ENCODE measurements around the gene ETS2. TPM values are rescaled to one million over a fixed set of nuclear protein-coding genes. Genes with fewer than 3 reads are reported as not detected.

ETS2 gene
- total RNA-seq, 2 experiments from 2014 or later = 28.7 to 30.3 TPM

DNA sequence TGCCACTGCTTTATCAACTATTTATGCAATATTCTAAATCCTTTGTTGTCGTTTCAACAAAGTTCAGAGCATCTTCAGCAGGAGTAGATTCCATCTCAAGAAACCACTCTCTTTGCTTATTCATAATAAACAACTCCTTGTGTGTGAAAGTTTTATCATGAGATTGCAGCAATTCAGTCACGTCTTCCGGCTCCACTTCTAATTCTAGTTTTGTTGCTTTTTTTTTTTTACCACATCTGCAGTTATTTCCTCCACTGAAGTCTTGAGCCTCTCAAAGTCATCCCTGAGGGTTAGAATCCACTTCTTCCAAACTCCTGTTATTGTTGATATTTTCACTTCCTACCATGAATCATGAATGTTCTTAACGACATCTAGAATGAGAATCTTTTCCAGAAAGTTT is 14.8 kb upstream of the ETS2 start:
- Mint-ChIP-seq H3K27ac (no peak overlapping the region), H3K4me3 (no peak overlapping the region), H3K27me3 (peaks cover 7% of the 10 kb centered on the region), H3K4me1 (peaks cover 4% of the 10 kb centered on the region), H3K9me3 (no peaks in the 10 kb centered on the region), H3K36me3 (no peaks in the 10 kb centered on the region)
- no peak for DNase-seq

DNA sequence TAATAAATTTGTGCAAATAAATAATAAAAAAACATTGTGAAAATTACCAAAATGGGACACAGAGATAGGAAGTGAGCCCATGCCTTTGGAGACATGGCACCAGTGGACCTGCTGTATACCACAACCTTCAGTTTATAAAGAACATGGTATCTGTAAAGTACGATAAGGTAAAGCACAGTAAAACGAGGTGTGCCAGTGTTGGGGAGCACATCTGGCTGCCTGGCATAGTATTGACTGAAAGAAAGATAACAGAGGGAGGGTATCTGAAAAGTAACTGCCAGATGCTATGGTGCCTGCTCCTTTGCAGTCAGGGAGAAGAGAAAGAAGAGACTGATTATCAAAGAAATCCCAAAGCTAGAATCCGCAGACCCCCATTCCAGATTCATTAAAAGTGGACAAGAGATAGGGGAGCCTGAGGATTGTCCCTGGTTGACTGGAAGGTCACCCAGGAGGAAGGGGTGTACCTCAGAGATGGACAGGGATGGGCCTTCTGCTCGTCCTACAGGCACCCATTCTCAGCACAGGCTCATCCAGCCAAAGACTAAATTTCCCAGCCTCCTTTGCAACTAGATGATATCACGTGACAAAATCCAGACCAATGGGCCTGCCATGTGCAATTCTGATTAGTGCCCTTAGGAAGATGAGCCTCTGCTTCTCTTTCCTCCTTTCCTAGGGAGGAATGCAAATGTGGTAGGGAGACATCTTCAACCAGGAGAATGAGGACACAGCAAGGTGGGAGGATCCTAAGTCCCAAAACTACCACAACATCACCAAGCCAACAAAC is 12.9 kb upstream of the ETS2 start:
- H3K27ac Mint-ChIP-seq = no peak overlapping the region
- no peaks in the 10 kb centered on the region for H3K36me3 Mint-ChIP-seq
- H3K27me3 Mint-ChIP-seq = peaks cover 13% of the 10 kb centered on the region
- H3K4me1 Mint-ChIP-seq = peaks cover 2% of the 10 kb centered on the region
- no peak overlapping the region for H3K4me3 Mint-ChIP-seq
- H3K9me3 Mint-ChIP-seq = no peaks in the 10 kb centered on the region
- DNase-seq = no peak

DNA sequence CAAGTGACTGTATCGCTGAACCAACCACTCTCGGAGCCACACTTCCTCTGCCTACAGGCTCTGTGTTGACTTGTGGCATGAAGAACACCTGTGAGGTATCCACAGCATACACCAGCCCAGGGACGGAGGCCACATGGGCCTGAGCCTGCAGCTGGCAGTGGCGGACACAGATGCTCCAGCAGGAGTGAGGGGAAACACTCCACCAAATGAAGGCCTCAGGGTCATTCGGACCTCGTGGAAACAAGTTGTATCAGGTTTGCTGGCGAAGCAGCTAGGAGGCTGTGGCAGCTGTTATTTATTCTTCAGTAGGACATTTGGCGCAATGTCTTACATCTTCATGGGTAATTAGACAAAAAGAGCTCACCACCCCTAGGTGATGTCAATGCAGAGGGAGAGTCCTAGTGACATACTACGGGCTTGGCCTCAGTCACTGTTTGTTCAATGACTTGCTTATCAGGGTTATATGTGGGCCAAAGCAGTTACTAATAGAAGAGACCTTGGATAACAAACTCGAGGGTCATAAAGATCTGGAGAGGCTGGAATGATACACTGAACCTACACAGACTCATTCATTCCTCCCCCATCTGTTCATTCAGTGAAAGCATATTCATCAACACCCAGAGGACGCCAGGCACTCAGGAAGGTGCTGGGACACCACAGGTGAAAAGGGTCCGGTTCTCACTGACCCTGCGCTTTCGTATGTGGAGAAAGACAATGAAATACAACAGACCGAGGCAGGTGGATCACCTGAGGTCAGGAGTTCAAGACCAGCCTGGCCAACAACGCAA is 11.6 kb upstream of the ETS2 start:
- H3K36me3 Mint-ChIP-seq = no peaks in the 10 kb centered on the region
- H3K4me3 Mint-ChIP-seq = no peak overlapping the region
- no peak for DNase-seq
- H3K27me3 Mint-ChIP-seq = peaks cover 21% of the 10 kb centered on the region
- peaks cover 11% of the 10 kb centered on the region for H3K4me1 Mint-ChIP-seq
- no peak overlapping the region for H3K27ac Mint-ChIP-seq
- H3K9me3 Mint-ChIP-seq = no peaks in the 10 kb centered on the region

DNA sequence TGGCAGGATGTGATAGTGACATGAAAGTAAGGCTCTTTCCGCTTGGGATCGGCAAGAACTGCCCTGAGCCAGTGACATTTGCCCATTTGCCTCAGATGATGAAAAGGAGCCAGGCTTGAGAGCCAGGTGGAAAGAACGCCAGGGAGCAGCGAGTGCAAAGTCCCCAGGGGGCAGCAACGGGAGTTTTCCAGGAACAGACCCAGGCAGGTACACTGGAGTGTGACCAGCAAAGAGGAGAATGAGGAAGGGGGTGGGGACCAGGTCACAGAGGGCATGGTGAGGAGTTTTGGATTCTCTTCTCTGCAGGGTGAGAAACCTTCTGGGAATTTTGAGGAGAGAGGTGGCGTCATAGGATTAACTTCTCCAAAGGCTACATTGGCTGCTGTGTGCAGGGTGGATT is 10.8 kb upstream of the ETS2 start:
- no peak for DNase-seq
- H3K27me3 Mint-ChIP-seq = peaks cover 23% of the 10 kb centered on the region
- H3K36me3 Mint-ChIP-seq = no peaks in the 10 kb centered on the region
- no peak overlapping the region for H3K27ac Mint-ChIP-seq
- H3K4me3 Mint-ChIP-seq = no peak overlapping the region
- peaks cover 11% of the 10 kb centered on the region for H3K4me1 Mint-ChIP-seq
- H3K9me3 Mint-ChIP-seq = no peaks in the 10 kb centered on the region

DNA sequence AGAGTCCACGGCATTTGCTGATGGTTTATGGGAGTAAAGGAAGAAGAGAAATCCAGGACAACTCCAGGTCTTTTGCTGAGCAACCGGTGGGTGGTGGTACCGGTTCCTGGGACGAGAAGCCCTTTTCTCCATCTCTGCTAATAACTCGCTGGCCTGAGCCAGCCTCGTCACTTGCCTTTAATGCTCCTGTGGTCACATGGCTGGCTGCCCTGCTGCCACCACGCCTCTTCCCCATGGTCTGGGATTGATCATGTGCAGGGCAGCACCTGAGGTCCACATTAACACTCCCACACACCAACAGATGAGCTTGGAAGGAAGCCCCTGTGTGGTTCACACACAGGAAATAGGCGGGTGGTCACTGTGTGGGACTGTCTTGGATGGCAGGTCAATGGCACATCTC is 10.3 kb upstream of the ETS2 start:
- DNase-seq = no peak
- Mint-ChIP-seq H3K4me1 (peaks cover 11% of the 10 kb centered on the region), H3K36me3 (no peaks in the 10 kb centered on the region), H3K27me3 (peaks cover 23% of the 10 kb centered on the region), H3K27ac (no peak overlapping the region), H3K4me3 (no peak overlapping the region), H3K9me3 (no peaks in the 10 kb centered on the region)

DNA sequence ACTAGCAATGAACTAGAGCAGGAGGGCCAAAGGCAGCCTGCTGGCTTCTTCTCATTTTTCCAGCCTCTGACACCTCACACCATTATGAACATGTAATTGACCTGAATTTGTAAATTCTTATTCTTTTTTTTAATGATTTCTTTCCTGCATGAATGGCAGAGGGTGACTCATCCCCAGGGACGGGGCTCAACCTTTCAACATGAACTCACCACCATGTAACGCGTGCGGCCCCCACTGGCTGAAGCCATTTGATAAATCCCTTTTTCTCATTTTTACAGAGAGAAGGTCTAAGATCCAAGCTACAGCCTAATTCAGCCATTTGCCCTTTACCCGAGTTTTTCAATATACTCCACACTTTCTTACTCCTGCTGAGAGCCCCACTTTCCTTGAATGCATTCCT is 9.3 kb upstream of the ETS2 start:
- Mint-ChIP-seq H3K4me3 (no peak overlapping the region), H3K9me3 (no peaks in the 10 kb centered on the region), H3K4me1 (peaks cover 8% of the 10 kb centered on the region), H3K27ac (no peak overlapping the region), H3K27me3 (peaks cover 27% of the 10 kb centered on the region), H3K36me3 (no peaks in the 10 kb centered on the region)
- DNase-seq = no peak

DNA sequence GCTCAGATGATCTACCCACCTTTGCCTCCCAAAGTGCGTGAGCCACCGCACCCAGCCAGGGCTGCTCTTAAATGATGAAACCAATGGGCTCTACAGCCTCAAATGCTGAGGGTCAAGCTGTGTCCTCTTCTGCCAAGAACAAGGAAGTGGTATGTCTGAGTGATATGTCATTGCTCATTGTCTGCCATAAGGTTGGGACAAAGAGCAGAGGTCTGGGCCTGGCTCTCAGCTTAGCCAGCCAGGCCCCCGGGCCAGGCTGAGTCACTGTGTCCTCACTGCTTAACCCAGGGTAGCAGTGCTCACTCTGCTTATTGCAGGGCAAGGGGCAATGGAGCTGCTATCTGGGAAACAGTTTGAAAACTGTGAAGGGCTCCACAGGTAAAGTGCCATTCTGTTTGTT is 8.3 kb upstream of the ETS2 start:
- no peak for DNase-seq
- H3K27me3 Mint-ChIP-seq = peaks cover 27% of the 10 kb centered on the region
- H3K9me3 Mint-ChIP-seq = no peaks in the 10 kb centered on the region
- no peak overlapping the region for H3K4me3 Mint-ChIP-seq
- no peaks in the 10 kb centered on the region for H3K36me3 Mint-ChIP-seq
- no peak overlapping the region for H3K27ac Mint-ChIP-seq
- peaks cover 8% of the 10 kb centered on the region for H3K4me1 Mint-ChIP-seq

DNA sequence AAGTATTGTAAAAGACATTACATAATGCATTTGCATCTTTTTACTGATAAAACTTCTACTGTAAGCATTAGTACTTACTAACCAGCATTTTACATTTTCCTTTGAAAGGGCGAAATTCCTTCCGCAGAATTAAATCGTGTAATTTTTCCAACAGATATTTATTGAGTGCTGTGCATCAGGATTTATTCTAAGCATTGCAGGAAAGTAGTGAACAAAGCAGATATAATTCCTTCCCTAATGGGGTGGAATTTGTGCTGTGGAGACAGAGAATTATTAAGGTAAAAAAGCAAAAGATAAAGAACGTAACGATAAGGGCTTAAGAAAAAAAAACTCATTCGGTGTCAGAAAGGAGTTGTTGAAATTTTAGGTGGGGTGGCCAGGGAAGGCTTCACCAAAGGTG is 7.6 kb upstream of the ETS2 start:
- Mint-ChIP-seq H3K27ac (no peak overlapping the region), H3K27me3 (peaks cover 27% of the 10 kb centered on the region), H3K4me3 (no peak overlapping the region), H3K9me3 (no peaks in the 10 kb centered on the region), H3K36me3 (no peaks in the 10 kb centered on the region), H3K4me1 (peaks cover 8% of the 10 kb centered on the region)
- DNase-seq = no peak

DNA sequence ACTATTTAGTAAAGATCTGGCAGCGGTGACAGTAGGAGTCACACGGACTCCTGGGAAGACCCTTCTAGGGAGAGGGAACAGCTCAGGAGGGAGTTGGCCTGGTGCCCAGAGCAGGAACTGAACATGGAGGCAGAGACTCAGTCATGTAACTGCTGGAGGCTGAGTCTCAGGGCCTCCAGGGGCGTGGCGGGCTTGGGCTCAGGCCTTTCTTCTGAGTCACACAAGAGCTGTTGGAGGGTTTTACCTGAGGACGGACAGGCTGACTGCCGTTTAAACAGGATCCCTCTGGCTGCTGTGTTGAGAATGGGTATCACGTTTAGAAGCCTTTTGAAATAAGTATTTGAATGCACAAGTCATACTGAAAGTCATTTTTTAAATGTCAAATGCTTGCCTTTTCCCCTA is 7.2 kb upstream of the ETS2 start:
- peaks cover 8% of the 10 kb centered on the region for H3K4me1 Mint-ChIP-seq
- H3K4me3 Mint-ChIP-seq = no peak overlapping the region
- H3K27ac Mint-ChIP-seq = no peak overlapping the region
- no peak for DNase-seq
- no peaks in the 10 kb centered on the region for H3K9me3 Mint-ChIP-seq
- H3K27me3 Mint-ChIP-seq = peaks cover 27% of the 10 kb centered on the region
- H3K36me3 Mint-ChIP-seq = no peaks in the 10 kb centered on the region

DNA sequence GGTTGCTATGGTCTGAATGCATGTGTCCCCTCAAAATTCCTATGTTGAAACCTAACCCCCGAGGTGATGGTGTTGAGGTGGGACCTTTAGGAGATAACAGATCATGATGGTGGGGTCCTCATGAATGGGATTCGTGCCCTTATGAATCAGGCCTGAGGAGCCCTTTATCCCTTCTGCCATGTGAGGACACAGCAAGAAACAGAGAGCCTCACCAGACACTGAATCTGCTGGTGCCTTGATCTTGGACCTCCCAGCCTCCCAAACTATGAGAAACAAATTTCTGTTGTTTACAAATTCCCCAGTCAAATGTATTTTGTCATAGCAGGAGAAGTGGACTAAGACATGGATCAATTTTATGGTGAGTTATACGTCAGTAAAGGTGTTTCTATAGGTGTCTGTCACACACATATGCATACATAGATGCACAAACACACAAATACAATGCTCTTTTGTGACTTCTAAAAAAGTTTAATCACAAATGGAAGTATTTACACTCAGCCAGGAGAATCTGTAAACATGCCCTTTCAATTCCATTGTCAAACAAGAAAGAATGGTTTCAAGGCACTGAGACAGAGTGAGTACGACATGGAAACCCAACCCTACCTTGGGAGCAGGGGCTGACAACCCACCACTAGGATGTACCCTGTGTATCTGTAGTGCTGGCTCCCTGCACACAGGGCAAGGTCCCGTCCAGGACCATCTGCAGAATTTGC is 5.5 kb upstream of the ETS2 start:
- Mint-ChIP-seq H3K27ac (no peak overlapping the region), H3K27me3 (peaks cover 24% of the 10 kb centered on the region), H3K4me3 (no peak overlapping the region), H3K36me3 (no peaks in the 10 kb centered on the region), H3K9me3 (no peaks in the 10 kb centered on the region), H3K4me1 (peaks cover 17% of the 10 kb centered on the region)
- no peak for DNase-seq

DNA sequence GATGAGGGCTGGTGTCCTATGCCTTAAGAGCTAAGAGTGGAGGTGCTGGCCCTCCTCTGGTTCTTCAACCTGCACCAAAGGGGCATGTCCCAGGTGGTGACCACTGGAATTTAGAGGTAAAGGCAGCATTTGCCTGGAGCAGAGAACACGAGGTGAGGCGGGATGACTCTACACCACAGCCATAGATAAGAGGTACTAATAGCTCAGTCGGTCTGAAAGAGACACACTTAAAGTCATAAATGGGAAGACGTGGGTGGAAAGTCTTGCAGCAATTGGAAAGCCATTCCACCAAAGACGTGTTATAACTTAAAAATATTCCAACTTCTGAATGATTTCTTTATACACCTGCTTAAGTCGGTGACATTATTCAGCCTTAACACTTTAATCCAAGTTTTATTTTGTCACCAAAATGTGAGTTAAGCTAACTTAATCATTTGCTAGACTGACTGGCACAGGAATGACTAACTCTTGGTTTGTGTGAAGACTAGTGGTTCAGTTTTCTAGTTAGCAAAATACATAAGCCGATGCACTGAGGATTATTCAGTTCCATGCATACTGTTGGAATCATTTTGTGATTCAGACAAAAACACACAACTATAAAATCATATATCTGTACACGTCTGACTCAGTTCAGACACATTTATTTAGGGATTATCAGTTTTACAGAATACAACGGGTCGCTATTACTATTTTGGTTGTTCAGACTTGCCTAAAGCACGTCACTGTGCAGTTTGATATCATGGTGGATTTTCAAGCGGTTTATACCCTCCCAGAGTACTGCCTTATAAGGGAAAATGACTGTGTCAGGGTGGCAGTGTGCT is 4.6 kb upstream of the ETS2 start:
- H3K4me1 Mint-ChIP-seq = peaks cover 17% of the 10 kb centered on the region
- no peaks in the 10 kb centered on the region for H3K36me3 Mint-ChIP-seq
- no peak overlapping the region for H3K27ac Mint-ChIP-seq
- no peaks in the 10 kb centered on the region for H3K9me3 Mint-ChIP-seq
- peaks cover 20% of the 10 kb centered on the region for H3K27me3 Mint-ChIP-seq
- no peak for DNase-seq
- no peak overlapping the region for H3K4me3 Mint-ChIP-seq

DNA sequence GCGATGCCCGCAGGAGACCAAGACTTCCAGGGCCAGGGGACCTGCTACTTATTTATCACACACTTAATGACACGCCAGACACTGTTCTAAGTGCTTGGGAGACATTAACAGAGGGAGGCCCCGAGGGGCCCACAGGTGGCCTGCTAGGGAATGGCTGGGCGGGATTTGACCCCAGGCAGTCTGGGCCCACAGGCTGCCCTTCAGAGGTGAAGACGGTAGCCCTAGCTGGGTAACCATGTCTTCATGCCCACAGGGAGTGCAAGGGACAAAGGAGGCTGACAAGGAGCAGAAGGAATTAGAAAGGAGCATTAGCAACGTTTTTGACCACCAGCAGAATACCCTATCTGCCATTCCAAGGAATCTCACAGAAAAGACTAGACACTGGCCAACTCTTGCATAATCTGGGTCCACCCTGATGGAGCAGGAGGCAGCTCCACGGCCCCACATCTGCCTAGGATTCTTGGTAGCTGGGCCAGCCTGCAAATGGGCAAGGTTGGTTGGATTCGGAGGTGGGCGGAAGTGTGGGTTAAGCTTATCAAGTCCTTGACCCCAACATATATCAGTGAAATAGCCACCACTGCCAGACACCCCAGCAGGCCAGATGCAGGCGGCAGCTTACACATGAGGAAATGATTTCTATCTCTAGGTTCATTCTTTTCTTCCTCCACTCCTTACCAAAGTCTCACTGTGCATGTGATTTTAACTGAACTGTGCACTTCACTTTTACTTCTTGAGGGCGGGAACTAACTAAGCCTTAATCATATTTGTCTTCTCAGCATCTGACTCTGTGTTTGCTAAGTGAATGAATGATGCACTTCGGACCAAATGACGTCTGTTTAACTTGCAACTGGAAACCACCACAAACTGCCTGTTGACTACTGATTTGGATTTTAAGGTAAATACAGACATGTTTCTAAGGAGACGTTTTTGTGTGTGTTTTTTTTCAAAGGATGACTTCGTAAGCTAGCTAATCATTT is 3.4 kb upstream of the ETS2 start:
- no peak overlapping the region for H3K4me3 Mint-ChIP-seq
- peaks cover 14% of the 10 kb centered on the region for H3K27me3 Mint-ChIP-seq
- no peaks in the 10 kb centered on the region for H3K9me3 Mint-ChIP-seq
- peaks cover 18% of the 10 kb centered on the region for H3K4me1 Mint-ChIP-seq
- peaks cover 5% of the 10 kb centered on the region for H3K36me3 Mint-ChIP-seq
- no peak for DNase-seq
- H3K27ac Mint-ChIP-seq = no peak overlapping the region

DNA sequence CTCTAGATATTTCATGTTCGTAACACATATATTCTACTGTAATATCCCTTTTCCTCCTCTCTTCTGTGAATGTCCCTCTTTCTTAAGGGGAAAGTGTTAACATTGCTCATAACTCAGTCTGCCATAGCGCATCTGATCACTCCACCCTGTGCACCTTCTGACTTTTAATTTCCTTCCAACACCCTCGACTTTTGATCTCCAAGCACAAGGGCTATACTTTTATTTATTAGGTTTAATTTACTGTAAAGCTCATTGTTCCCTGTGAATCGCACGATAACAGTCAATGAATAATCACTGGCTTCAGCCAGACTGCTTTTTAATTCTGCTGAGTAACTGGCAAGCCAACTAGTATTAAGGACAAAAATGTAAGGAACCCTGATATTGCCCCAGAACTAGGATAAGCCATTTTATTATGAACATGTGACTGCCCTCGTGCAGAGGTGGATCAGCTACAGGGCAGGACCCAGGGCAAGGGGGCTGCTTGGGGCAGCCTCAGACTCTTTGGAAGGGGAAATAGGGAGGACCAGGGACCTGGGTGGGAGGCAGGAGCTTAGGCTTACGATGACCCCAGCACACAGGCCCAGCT is 2.6 kb upstream of the ETS2 start:
- Mint-ChIP-seq H3K27ac (no peak overlapping the region), H3K27me3 (peaks cover 12% of the 10 kb centered on the region), H3K9me3 (no peaks in the 10 kb centered on the region), H3K4me3 (no peak overlapping the region), H3K36me3 (peaks cover 13% of the 10 kb centered on the region), H3K4me1 (peaks cover 26% of the 10 kb centered on the region)
- no peak for DNase-seq
